Measurements from ENCODE around the gene ZFP64. TPM values are rescaled to one million over a fixed set of nuclear protein-coding genes. Genes with fewer than 3 reads are reported as not detected.

The ZFP64 gene
- total RNA-seq, 1 experiment from 2014 or later = 49.8 TPM

GRCh38 chr20:52191916-52192718 lies 538 bp upstream of the ZFP64 start:
- peak; percentile 56; the same call in 1 of the 2 replicates for TF ChIP-seq CTCF (conservative IDR thresholded peaks at IDR 0.05)
- no peak for TF ChIP-seq EZH2 (IDR thresholded peaks at IDR 0.05; ENCODE audit: low read depth)
- no peaks in the 10 kb centered on the region for H3K9me2 ChIP-seq (ENCODE audit: insufficient read depth)
- intact Hi-C loops (cut with micrococcal nuclease; ENCODE audit: unreplicated experiment) = no loop called here
- no peaks in the 10 kb centered on the region for H3K9me3 ChIP-seq (ENCODE audit: insufficient read depth, low read depth)
- DNase-seq = peak in 1 of 2 experiments; percentile 48
- peak overlapping the region; percentile 92 for H2AFZ ChIP-seq
- no TSS peak for BruUV-seq (replicated peaks)
- peaks cover 34% of the 10 kb centered on the region for H3K79me2 ChIP-seq (ENCODE audit: low read depth)
- ChIA-PET POLR2A (ENCODE audit: unreplicated experiment) (interaction anchor here (0.6 kb wide), 1 partner anchor 1374 kb away, joined by 5 read pairs; no protein-coding TSS in a partner anchor), CTCF (interaction anchor here (0.6 to 1.1 kb wide), 3 partner anchors 10 to 672 kb away, joined by 3 to 5 read pairs (median 3); no protein-coding TSS in a partner anchor)
- no peaks in the 10 kb centered on the region for H3K36me3 ChIP-seq (ENCODE audit: low read depth)
- peaks cover 10% of the 10 kb centered on the region; the same call in 1 of the 2 replicates for H4K20me1 ChIP-seq (ENCODE audit: insufficient read depth)
- peak overlapping the region; percentile 75 for H3K4me3 ChIP-seq
- peak overlapping the region; percentile 63; the same call in 1 of the 2 replicates for H3K27ac ChIP-seq
- no peaks in the 10 kb centered on the region for H3K27me3 ChIP-seq (ENCODE audit: insufficient read depth, low read depth)
- H3K4me1 ChIP-seq (replicated peaks; ENCODE audit: insufficient read depth) = peaks cover 18% of the 10 kb centered on the region
- peak overlapping the region; percentile 93 for H3K4me2 ChIP-seq
- H3F3A ChIP-seq (ENCODE audit: insufficient read depth, low read depth) = peaks cover 6% of the 10 kb centered on the region; the same call in 1 of the 2 replicates

GRCh38 chr20:52190437-52191131 lies 995 bp downstream of the ZFP64 start:
- H4K20me1 ChIP-seq (ENCODE audit: insufficient read depth) = peaks cover 10% of the 10 kb centered on the region; the same call in 1 of the 2 replicates
- H3F3A ChIP-seq (ENCODE audit: insufficient read depth, low read depth) = peaks cover 6% of the 10 kb centered on the region; the same call in 1 of the 2 replicates
- H3K27me3 ChIP-seq (ENCODE audit: insufficient read depth, low read depth) = no peaks in the 10 kb centered on the region
- H3K27ac ChIP-seq = peak overlapping the region; percentile 63
- peak overlapping the region; percentile 92 for H2AFZ ChIP-seq
- TF ChIP-seq EZH2 (IDR thresholded peaks at IDR 0.05; ENCODE audit: low read depth) (no peak), CTCF (conservative IDR thresholded peaks at IDR 0.05) (no peak)
- no peaks in the 10 kb centered on the region for H3K9me2 ChIP-seq (ENCODE audit: insufficient read depth)
- H3K9me3 ChIP-seq (ENCODE audit: insufficient read depth, low read depth) = no peaks in the 10 kb centered on the region
- ChIA-PET CTCF (no interaction called here), POLR2A (ENCODE audit: unreplicated experiment) (no interaction called here)
- peak overlapping the region; percentile 93 for H3K4me2 ChIP-seq
- H3K79me2 ChIP-seq (ENCODE audit: low read depth) = peaks cover 34% of the 10 kb centered on the region
- H3K4me3 ChIP-seq = peak overlapping the region; percentile 75
- DNase-seq = peak; percentile 52
- intact Hi-C loops (cut with micrococcal nuclease; ENCODE audit: unreplicated experiment) = no loop called here
- H3K36me3 ChIP-seq (ENCODE audit: low read depth) = no peaks in the 10 kb centered on the region
- peaks cover 18% of the 10 kb centered on the region for H3K4me1 ChIP-seq (replicated peaks; ENCODE audit: insufficient read depth)
- BruUV-seq (replicated peaks) = TSS peak; percentile 52

GRCh38 chr20:52181766-52182165 lies 9.8 kb downstream of the ZFP64 start:
- H3K27ac ChIP-seq = no peak overlapping the region
- no peaks in the 10 kb centered on the region for H3F3A ChIP-seq (ENCODE audit: insufficient read depth, low read depth)
- POLR2A ChIA-PET (ENCODE audit: unreplicated experiment) = no interaction called here
- H3K79me2 ChIP-seq (ENCODE audit: low read depth) = no peaks in the 10 kb centered on the region
- no peak for TF ChIP-seq EZH2 (IDR thresholded peaks at IDR 0.05; ENCODE audit: low read depth)
- TF ChIP-seq CTCF (conservative IDR thresholded peaks at IDR 0.05) = no peak
- no peak overlapping the region for H2AFZ ChIP-seq
- no peak overlapping the region for H3K4me3 ChIP-seq
- no peaks in the 10 kb centered on the region for H3K9me2 ChIP-seq (ENCODE audit: insufficient read depth)
- intact Hi-C loops (cut with micrococcal nuclease; ENCODE audit: unreplicated experiment) = no loop called here
- H3K4me2 ChIP-seq = no peak overlapping the region
- no peaks in the 10 kb centered on the region for H3K9me3 ChIP-seq (ENCODE audit: insufficient read depth, low read depth)
- H4K20me1 ChIP-seq (ENCODE audit: insufficient read depth) = 0 out of 2 replicates have a peak, but pooled peaks cover 7% of the 10 kb centered on the region
- DNase-seq = no peak
- H3K36me3 ChIP-seq (ENCODE audit: low read depth) = no peaks in the 10 kb centered on the region
- H3K4me1 ChIP-seq (replicated peaks; ENCODE audit: insufficient read depth) = no peaks in the 10 kb centered on the region
- CTCF ChIA-PET = interaction anchor here (0.9 kb wide), 1 partner anchor 10 kb away, joined by 3 read pairs; the partner anchor contains the start of gene ZFP64
- H3K27me3 ChIP-seq (ENCODE audit: insufficient read depth, low read depth) = no peaks in the 10 kb centered on the region
- BruUV-seq (replicated peaks) = no TSS peak

All from PC-9 (cell line).